Neural progenitor cell (in vitro differentiated cells): ENCODE measurements around the gene ABI3BP. TPM values are rescaled to one million over a fixed set of nuclear protein-coding genes. Genes with fewer than 3 reads are reported as not detected.
A peak's percentile ranks its signal among the peaks of the same experiment; 100 is the strongest.

ENCODE experiments used
- DNase-seq: peaks from one replicate; pipeline ENCODE4 v3.0.0-alpha.2; 2016; ENCODE audit warnings: low spot score
- H2AFZ ChIP-seq: fragments of 200-600 bp; sonication (generic); replicated peaks from 2 replicates; pipeline ENCODE4 v1.6.1; 2016; ENCODE audit warnings: antibody characterized with exemption
- H3F3A ChIP-seq: fragments of 200-600 bp; sonication (generic); 2 replicates; pipeline ENCODE4 v1.6.1; 2016; ENCODE audit warnings: antibody characterized with exemption, low read depth
- H3K27ac ChIP-seq: fragments of 200-600 bp; sonication (generic); 2 replicates; pipeline ENCODE4 v1.5.1; 2016; ENCODE audit warnings: mild to moderate bottlenecking
- H3K27me3 ChIP-seq: fragments of 200-600 bp; sonication (generic); 2 replicates; pipeline ENCODE4 v1.6.1; 2016; ENCODE audit warnings: mild to moderate bottlenecking, moderate library complexity
- H3K36me3 ChIP-seq: fragments of 200-600 bp; sonication (generic); 2 replicates; pipeline ENCODE4 v1.5.1; 2016
- H3K4me1 ChIP-seq: fragments of 200-600 bp; sonication (generic); 2 replicates; pipeline ENCODE4 v1.6.1; 2016; ENCODE audit warnings: mixed run types
- H3K4me2 ChIP-seq: fragments of 200-600 bp; sonication (generic); 2 replicates; pipeline ENCODE4 v1.6.1; 2016
- H3K4me3 ChIP-seq: fragments of 200-600 bp; sonication (generic); 2 replicates; pipeline ENCODE4 v1.5.1; 2016
- H3K79me2 ChIP-seq: fragments of 200-600 bp; sonication (generic); 2 replicates; pipeline ENCODE4 v1.6.1; 2016; ENCODE audit warnings: low read depth
- H3K9ac ChIP-seq: fragments of 200-600 bp; sonication (generic); 2 replicates; pipeline ENCODE4 v1.6.1; 2016
- H3K9me3 ChIP-seq: fragments of 200-600 bp; sonication (generic); 2 replicates; pipeline ENCODE4 v1.5.1; 2016; ENCODE audit warnings: low read depth
- H4K20me1 ChIP-seq: fragments of 200-600 bp; sonication (generic); 2 replicates; pipeline ENCODE4 v1.6.1; 2016; ENCODE audit warnings: low read depth
- H3K27ac Mint-ChIP-seq: 3 replicates; pipeline ENCODE4 v1.8.0; 2021; ENCODE audit warnings: mixed read lengths
- H3K27me3 Mint-ChIP-seq: 2 replicates; pipeline ENCODE4 v1.8.0; 2022; ENCODE audit warnings: low read depth, mild to moderate bottlenecking, inconsistent platforms, moderate library complexity, mixed read lengths; ENCODE audit not compliant: insufficient read depth
- H3K36me3 Mint-ChIP-seq: 3 replicates; pipeline ENCODE4 v1.8.0; 2021; ENCODE audit warnings: mixed read lengths
- H3K4me1 Mint-ChIP-seq: 3 replicates; pipeline ENCODE4 v1.8.0; 2021; ENCODE audit warnings: mixed read lengths
- H3K4me3 Mint-ChIP-seq: 3 replicates; pipeline ENCODE4 v1.8.0; 2021; ENCODE audit warnings: mild to moderate bottlenecking, moderate library complexity, mixed read lengths
- H3K9me3 Mint-ChIP-seq: 3 replicates; pipeline ENCODE4 v1.8.0; 2020; ENCODE audit warnings: mixed read lengths
- CTCF ChIP-seq: fragments of 200-600 bp; sonication (generic); IDR thresholded peaks from 2 replicates; pipeline ENCODE4 v1.5.1; 2017; ENCODE audit warnings: antibody characterized with exemption, mild to moderate bottlenecking
- EZH2 ChIP-seq: fragments of 200-600 bp; sonication (generic); IDR thresholded peaks from 2 replicates; pipeline ENCODE4 v1.6.1; 2017; ENCODE audit warnings: antibody characterized with exemption, mild to moderate bottlenecking, moderate library complexity
- EZH2phosphoT487 ChIP-seq: fragments of 200-600 bp; sonication (generic); IDR thresholded peaks from 2 replicates; pipeline ENCODE4 v1.6.1; 2017; ENCODE audit warnings: antibody characterized with exemption
- total RNA-seq: library from RNA; depleted of rRNA; stranded (reverse); fragments of >200 nt; gene quantifications from 2 replicates; pipeline ENCODE4 v1.2.3, GENCODE V29; 2015; ENCODE audit warnings: low replicate concordance

The ABI3BP gene
- total RNA-seq, 1 donor from 2014 or later: not detected

- no peaks in the 10 kb centered on the region for H3K4me1 Mint-ChIP-seq
- no peak overlapping the region for H3K4me3 ChIP-seq
- no peaks in the 10 kb centered on the region for H3F3A ChIP-seq
- peak overlapping the region; percentile 50 for H2AFZ ChIP-seq
- no peaks in the 10 kb centered on the region for H3K9me3 ChIP-seq
- no peaks in the 10 kb centered on the region for H3K36me3 ChIP-seq
- no peak overlapping the region for H3K9ac ChIP-seq
- H3K9me3 Mint-ChIP-seq: no peaks in the 10 kb centered on the region
- no peaks in the 10 kb centered on the region for H3K79me2 ChIP-seq
- H3K36me3 Mint-ChIP-seq: no peaks in the 10 kb centered on the region
- H3K4me1 ChIP-seq: no peaks in the 10 kb centered on the region
- no peak for DNase-seq
- no peak overlapping the region for H3K27ac Mint-ChIP-seq
- no peak for TF ChIP-seq EZH2phosphoT487
- no peak for TF ChIP-seq CTCF
- TF ChIP-seq EZH2: no peak
- H3K4me2 ChIP-seq: no peak overlapping the region
- no peaks in the 10 kb centered on the region for H3K27me3 Mint-ChIP-seq
- H3K27ac ChIP-seq: no peak overlapping the region
- H3K27me3 ChIP-seq: no peaks in the 10 kb centered on the region
- no peak overlapping the region for H3K4me3 Mint-ChIP-seq
- no peaks in the 10 kb centered on the region for H4K20me1 ChIP-seq
These were observed 93.7 kb downstream of the ABI3BP start for GRCh38 chr3:100899440-100900091.

GRCh38 chr3:100898681-100899080 is 94.5 kb downstream of the ABI3BP start:
- Histone ChIP-seq H2AFZ (no peak overlapping the region), H3K9me3 (no peaks in the 10 kb centered on the region), H3K27ac (no peak overlapping the region), H3F3A (no peaks in the 10 kb centered on the region), H3K27me3 (no peaks in the 10 kb centered on the region), H3K4me2 (no peak overlapping the region), H3K9ac (no peak overlapping the region), H3K36me3 (no peaks in the 10 kb centered on the region), H3K4me1 (no peaks in the 10 kb centered on the region), H3K4me3 (no peak overlapping the region), H4K20me1 (no peaks in the 10 kb centered on the region), H3K79me2 (no peaks in the 10 kb centered on the region)
- H3K27me3 Mint-ChIP-seq: no peaks in the 10 kb centered on the region
- H3K27ac Mint-ChIP-seq: no peak overlapping the region
- no peak overlapping the region for H3K4me3 Mint-ChIP-seq
- H3K36me3 Mint-ChIP-seq: no peaks in the 10 kb centered on the region
- no peak for DNase-seq
- no peaks in the 10 kb centered on the region for H3K4me1 Mint-ChIP-seq
- no peak for TF ChIP-seq EZH2phosphoT487
- no peak for TF ChIP-seq EZH2
- no peak for TF ChIP-seq CTCF
- H3K9me3 Mint-ChIP-seq: no peaks in the 10 kb centered on the region

- no peaks in the 10 kb centered on the region for H3K36me3 Mint-ChIP-seq
- H3K9me3 Mint-ChIP-seq: no peaks in the 10 kb centered on the region
- no peak overlapping the region for H2AFZ ChIP-seq
- no peaks in the 10 kb centered on the region for H3K4me1 Mint-ChIP-seq
- no peak overlapping the region for H3K4me2 ChIP-seq
- TF ChIP-seq EZH2phosphoT487 (no peak), EZH2 (no peak), CTCF (no peak)
- no peaks in the 10 kb centered on the region for H3K9me3 ChIP-seq
- no peak overlapping the region for H3K4me3 ChIP-seq
- no peaks in the 10 kb centered on the region for H3K27me3 Mint-ChIP-seq
- no peaks in the 10 kb centered on the region for H3K36me3 ChIP-seq
- H3K79me2 ChIP-seq: no peaks in the 10 kb centered on the region
- H3K27ac Mint-ChIP-seq: no peak overlapping the region
- no peaks in the 10 kb centered on the region for H4K20me1 ChIP-seq
- no peak overlapping the region for H3K9ac ChIP-seq
- H3K27me3 ChIP-seq: no peaks in the 10 kb centered on the region
- H3K27ac ChIP-seq: no peak overlapping the region
- no peaks in the 10 kb centered on the region for H3F3A ChIP-seq
- no peak overlapping the region for H3K4me3 Mint-ChIP-seq
- DNase-seq: no peak
- no peaks in the 10 kb centered on the region for H3K4me1 ChIP-seq
These were observed 96.2 kb downstream of the ABI3BP start for GRCh38 chr3:100896994-100897393.
